Measurements from ENCODE around the gene TMEM220.

TMEM220 gene

DNA sequence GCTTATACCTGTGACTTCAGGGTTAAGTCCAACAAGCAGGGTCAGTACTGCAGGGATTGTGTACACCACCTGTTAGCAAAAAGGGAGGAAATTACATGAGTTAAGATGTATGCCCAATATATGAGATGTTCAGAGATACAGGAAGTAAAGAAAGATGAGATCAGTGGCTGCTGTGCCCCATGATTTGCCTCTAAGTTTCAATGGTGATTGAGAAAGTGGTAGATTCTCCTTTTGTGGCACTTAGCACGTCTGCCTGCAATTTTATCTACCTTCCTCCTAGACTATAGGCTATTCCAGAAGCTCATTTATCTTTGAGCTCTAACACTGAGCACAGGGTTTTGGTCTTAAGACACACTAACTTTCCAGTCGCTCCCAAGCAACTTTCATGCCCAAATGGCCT lies 3.6 kb downstream of the TMEM220 start:
- Histone ChIP-seq H3K9ac (ENCODE audit: low read depth, low read length, poor library complexity, severe bottlenecking) (no peak overlapping the region), H3K79me2 (ENCODE audit: insufficient read depth, low read length) (no peaks in the 10 kb centered on the region), H3K4me2 (ENCODE audit: low read depth, low read length, poor library complexity, severe bottlenecking) (no peak overlapping the region), H3K36me3 (ENCODE audit: insufficient read depth, low read length) (no peaks in the 10 kb centered on the region), H3K9me2 (replicated peaks; ENCODE audit: low read depth, low read length) (no peaks in the 10 kb centered on the region), H3K9me3 (ENCODE audit: insufficient read depth, low read depth, low read length) (no peaks in the 10 kb centered on the region), H3F3A (ENCODE audit: low read depth) (no peaks in the 10 kb centered on the region), H3K4me3 (ENCODE audit: low read length, poor library complexity, severe bottlenecking) (no peak overlapping the region), H3K27me3 (ENCODE audit: insufficient read depth, low read length, poor library complexity, severe bottlenecking) (no peaks in the 10 kb centered on the region), H4K20me1 (ENCODE audit: insufficient read depth, low read length, poor library complexity, severe bottlenecking) (no peaks in the 10 kb centered on the region), H2AFZ (ENCODE audit: low read length) (peak overlapping the region; percentile 9; the same call in 1 of the 2 replicates), H3K4me1 (ENCODE audit: insufficient read depth, low read length, poor library complexity, severe bottlenecking) (peaks cover 23% of the 10 kb centered on the region)
- TF ChIP-seq, protein P1, sequence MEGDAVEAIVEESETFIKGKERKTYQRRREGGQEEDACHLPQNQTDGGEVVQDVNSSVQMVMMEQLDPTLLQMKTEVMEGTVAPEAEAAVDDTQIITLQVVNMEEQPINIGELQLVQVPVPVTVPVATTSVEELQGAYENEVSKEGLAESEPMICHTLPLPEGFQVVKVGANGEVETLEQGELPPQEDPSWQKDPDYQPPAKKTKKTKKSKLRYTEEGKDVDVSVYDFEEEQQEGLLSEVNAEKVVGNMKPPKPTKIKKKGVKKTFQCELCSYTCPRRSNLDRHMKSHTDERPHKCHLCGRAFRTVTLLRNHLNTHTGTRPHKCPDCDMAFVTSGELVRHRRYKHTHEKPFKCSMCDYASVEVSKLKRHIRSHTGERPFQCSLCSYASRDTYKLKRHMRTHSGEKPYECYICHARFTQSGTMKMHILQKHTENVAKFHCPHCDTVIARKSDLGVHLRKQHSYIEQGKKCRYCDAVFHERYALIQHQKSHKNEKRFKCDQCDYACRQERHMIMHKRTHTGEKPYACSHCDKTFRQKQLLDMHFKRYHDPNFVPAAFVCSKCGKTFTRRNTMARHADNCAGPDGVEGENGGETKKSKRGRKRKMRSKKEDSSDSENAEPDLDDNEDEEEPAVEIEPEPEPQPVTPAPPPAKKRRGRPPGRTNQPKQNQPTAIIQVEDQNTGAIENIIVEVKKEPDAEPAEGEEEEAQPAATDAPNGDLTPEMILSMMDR (conservative IDR thresholded peaks at IDR 0.05; ENCODE audit: low read length) = no peak
- TF ChIP-seq EZH2phosphoT487 (IDR thresholded peaks at IDR 0.05; ENCODE audit: borderline replicate concordance) = no peak

DNA sequence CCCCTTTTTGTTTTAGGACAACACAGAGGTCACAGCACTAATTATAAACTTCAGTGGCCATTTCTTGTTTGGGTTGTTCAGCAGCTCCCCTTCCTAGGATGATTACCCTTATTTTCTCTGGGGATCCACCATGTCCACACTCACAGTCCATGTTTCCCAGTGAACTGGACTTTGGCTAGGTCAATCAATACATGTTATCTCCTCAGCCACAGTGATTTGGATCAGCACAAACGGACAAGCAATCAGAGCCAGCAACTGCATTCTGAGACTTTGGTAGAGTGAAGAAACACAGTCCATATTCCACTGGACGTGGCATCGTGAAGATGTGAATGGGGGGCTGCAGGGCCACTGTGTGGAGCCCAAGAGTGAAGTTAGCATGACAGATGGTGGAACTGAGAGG lies 4.6 kb downstream of the TMEM220 start:
- Histone ChIP-seq H3K9me3 (ENCODE audit: insufficient read depth, low read depth, low read length) (no peaks in the 10 kb centered on the region), H3K9ac (ENCODE audit: low read depth, low read length, poor library complexity, severe bottlenecking) (no peak overlapping the region), H3K4me2 (ENCODE audit: low read depth, low read length, poor library complexity, severe bottlenecking) (no peak overlapping the region), H3K27me3 (ENCODE audit: insufficient read depth, low read length, poor library complexity, severe bottlenecking) (no peaks in the 10 kb centered on the region), H4K20me1 (ENCODE audit: insufficient read depth, low read length, poor library complexity, severe bottlenecking) (no peaks in the 10 kb centered on the region), H2AFZ (ENCODE audit: low read length) (no peak overlapping the region), H3K9me2 (replicated peaks; ENCODE audit: low read depth, low read length) (no peaks in the 10 kb centered on the region), H3K4me1 (ENCODE audit: insufficient read depth, low read length, poor library complexity, severe bottlenecking) (peaks cover 23% of the 10 kb centered on the region), H3K79me2 (ENCODE audit: insufficient read depth, low read length) (no peaks in the 10 kb centered on the region), H3K36me3 (ENCODE audit: insufficient read depth, low read length) (no peaks in the 10 kb centered on the region), H3F3A (ENCODE audit: low read depth) (no peaks in the 10 kb centered on the region), H3K4me3 (ENCODE audit: low read length, poor library complexity, severe bottlenecking) (no peak overlapping the region)
- TF ChIP-seq, protein P1 (conservative IDR thresholded peaks at IDR 0.05; ENCODE audit: low read length) = no peak
- TF ChIP-seq EZH2phosphoT487 (IDR thresholded peaks at IDR 0.05; ENCODE audit: borderline replicate concordance) = no peak

DNA sequence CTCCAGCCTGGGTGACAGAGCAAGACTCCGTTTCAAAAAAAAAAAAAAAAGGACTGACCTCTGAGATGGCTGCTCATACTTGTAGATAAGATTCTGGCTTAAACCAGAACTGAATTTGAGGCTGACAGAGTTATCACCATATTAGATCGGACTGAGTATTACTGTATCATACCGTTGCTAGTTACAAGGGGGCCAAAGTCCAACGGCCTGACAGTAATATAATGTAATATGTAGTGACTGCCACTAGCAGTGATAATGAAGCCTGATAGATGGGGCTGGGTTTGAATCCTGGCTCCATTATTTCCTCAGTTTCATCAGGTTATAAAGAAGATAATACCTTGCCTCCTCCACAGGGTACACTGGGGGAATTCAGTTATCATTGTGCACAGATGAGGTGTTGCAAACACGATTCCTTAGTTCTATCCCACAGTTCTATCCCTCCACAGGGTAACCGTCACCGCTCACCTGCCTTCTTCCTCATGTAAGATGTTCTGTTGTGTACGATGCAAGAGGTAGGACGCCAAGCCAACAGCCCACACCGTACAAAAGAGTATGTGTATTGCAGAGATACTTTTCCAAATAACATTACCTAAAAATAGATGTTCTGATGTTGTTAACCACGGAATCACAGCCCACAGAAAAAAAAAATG lies 5.2 kb downstream of the TMEM220 start:
- Histone ChIP-seq H3K9me3 (ENCODE audit: insufficient read depth, low read depth, low read length) (no peaks in the 10 kb centered on the region), H3K4me2 (ENCODE audit: low read depth, low read length, poor library complexity, severe bottlenecking) (peak overlapping the region; percentile 3), H3K4me1 (ENCODE audit: insufficient read depth, low read length, poor library complexity, severe bottlenecking) (peaks cover 23% of the 10 kb centered on the region), H4K20me1 (ENCODE audit: insufficient read depth, low read length, poor library complexity, severe bottlenecking) (no peaks in the 10 kb centered on the region), H3K27me3 (ENCODE audit: insufficient read depth, low read length, poor library complexity, severe bottlenecking) (no peaks in the 10 kb centered on the region), H3K9me2 (replicated peaks; ENCODE audit: low read depth, low read length) (no peaks in the 10 kb centered on the region), H3F3A (ENCODE audit: low read depth) (no peaks in the 10 kb centered on the region), H3K9ac (ENCODE audit: low read depth, low read length, poor library complexity, severe bottlenecking) (no peak overlapping the region), H3K36me3 (ENCODE audit: insufficient read depth, low read length) (no peaks in the 10 kb centered on the region), H3K79me2 (ENCODE audit: insufficient read depth, low read length) (no peaks in the 10 kb centered on the region), H3K4me3 (ENCODE audit: low read length, poor library complexity, severe bottlenecking) (no peak overlapping the region), H2AFZ (ENCODE audit: low read length) (no peak overlapping the region)
- TF ChIP-seq, protein P1 (conservative IDR thresholded peaks at IDR 0.05; ENCODE audit: low read length) = no peak
- no peak for TF ChIP-seq EZH2phosphoT487 (IDR thresholded peaks at IDR 0.05; ENCODE audit: borderline replicate concordance)
